ENCODE data around the gene CDIPT. TPM values are rescaled to one million over a fixed set of nuclear protein-coding genes. Genes with fewer than 3 reads are reported as not detected.

Gene CDIPT
- total RNA-seq, 1 experiment from 2014 or later, result 57.1 TPM

DNA sequence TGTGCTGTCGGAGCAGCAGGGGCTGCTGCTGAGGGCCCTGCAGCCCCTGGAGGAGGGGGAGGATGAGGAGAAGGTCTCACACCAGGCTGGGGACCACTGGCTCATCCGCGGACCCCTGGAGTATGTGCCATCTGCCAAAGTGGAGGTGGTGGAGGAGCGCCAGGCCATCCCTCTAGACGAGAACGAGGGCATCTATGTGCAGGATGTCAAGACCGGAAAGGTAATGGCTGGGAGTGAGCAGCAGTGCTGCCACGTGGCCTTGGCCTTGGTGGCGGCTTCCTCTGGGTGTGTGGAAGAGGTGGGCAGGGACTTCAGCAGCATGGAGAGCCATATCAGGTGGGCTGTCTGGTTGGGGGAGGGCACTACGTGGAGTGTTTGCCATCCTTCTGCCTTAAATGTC lies 22.8 kb downstream of the CDIPT start:
- H3K36me3 ChIP-seq (ENCODE audit: control insufficient read depth, insufficient read depth, low read length), result no peaks in the 10 kb centered on the region; the same call in 1 of the 2 replicates
- intact Hi-C loops (cut with micrococcal nuclease; ENCODE audit: unreplicated experiment), result no loop called here
- ChIA-PET POLR2A (no interaction called here), CTCF (interaction anchor here (1.3 kb wide), 1 partner anchor 8 kb away, joined by 4 read pairs; no protein-coding TSS in a partner anchor)
- Mint-ChIP-seq H3K9me3 (ENCODE audit: unreplicated experiment) (no peaks in the 10 kb centered on the region), H3K4me1 (ENCODE audit: low read depth, unreplicated experiment) (no peaks in the 10 kb centered on the region), H3K27me3 (ENCODE audit: insufficient read depth, unreplicated experiment) (no peaks in the 10 kb centered on the region), H3K36me3 (ENCODE audit: insufficient read depth, unreplicated experiment) (peaks cover 14% of the 10 kb centered on the region), H3K27ac (ENCODE audit: unreplicated experiment) (no peak overlapping the region), H3K4me3 (ENCODE audit: unreplicated experiment) (no peak overlapping the region)
- no peak overlapping the region for H3K4me3 ChIP-seq (ENCODE audit: low read depth, low read length)
- H3K4me1 ChIP-seq, result no peaks in the 10 kb centered on the region
- no peak for TF ChIP-seq CTCF (IDR thresholded peaks at IDR 0.05; ENCODE audit: insufficient read depth in 1 of 2, low read depth in 1 of 2, low read length in 1 of 2, severe bottlenecking in 1 of 2, unreplicated experiment in 1 of 2)
- H3K27me3 ChIP-seq (replicated peaks; ENCODE audit: control insufficient read depth, insufficient read depth, low read length), result no peaks in the 10 kb centered on the region
- DNase-seq, result no peak
- H3K9me3 ChIP-seq, result no peaks in the 10 kb centered on the region
- BruUV-seq (replicated peaks), result no TSS peak

GRCh38 chr16:29839822-29840221 lies 23.2 kb downstream of the CDIPT start:
- Histone ChIP-seq H3K27me3 (replicated peaks; ENCODE audit: control insufficient read depth, insufficient read depth, low read length) (no peaks in the 10 kb centered on the region), H3K36me3 (ENCODE audit: control insufficient read depth, insufficient read depth, low read length) (no peaks in the 10 kb centered on the region; the same call in 1 of the 2 replicates), H3K4me3 (ENCODE audit: low read depth, low read length) (no peak overlapping the region), H3K9me3 (no peaks in the 10 kb centered on the region), H3K4me1 (no peaks in the 10 kb centered on the region)
- H3K36me3 Mint-ChIP-seq (ENCODE audit: insufficient read depth, unreplicated experiment), result peaks cover 11% of the 10 kb centered on the region
- BruUV-seq (replicated peaks), result no TSS peak
- H3K27me3 Mint-ChIP-seq (ENCODE audit: insufficient read depth, unreplicated experiment), result no peaks in the 10 kb centered on the region
- H3K4me1 Mint-ChIP-seq (ENCODE audit: low read depth, unreplicated experiment), result no peaks in the 10 kb centered on the region
- ChIA-PET POLR2A (no interaction called here), CTCF (interaction anchor here (0.7 to 1.3 kb wide), 2 partner anchors 9 to 10 kb away, joined by 4 to 5 read pairs; no protein-coding TSS in a partner anchor)
- TF ChIP-seq CTCF (IDR thresholded peaks at IDR 0.05; ENCODE audit: insufficient read depth in 1 of 2, low read depth in 1 of 2, low read length in 1 of 2, severe bottlenecking in 1 of 2, unreplicated experiment in 1 of 2), result no peak
- intact Hi-C loops (cut with micrococcal nuclease; ENCODE audit: unreplicated experiment), result no loop called here
- H3K4me3 Mint-ChIP-seq (ENCODE audit: unreplicated experiment), result no peak overlapping the region
- DNase-seq, result no peak
- no peak overlapping the region for H3K27ac Mint-ChIP-seq (ENCODE audit: unreplicated experiment)
- no peaks in the 10 kb centered on the region for H3K9me3 Mint-ChIP-seq (ENCODE audit: unreplicated experiment)

DNA sequence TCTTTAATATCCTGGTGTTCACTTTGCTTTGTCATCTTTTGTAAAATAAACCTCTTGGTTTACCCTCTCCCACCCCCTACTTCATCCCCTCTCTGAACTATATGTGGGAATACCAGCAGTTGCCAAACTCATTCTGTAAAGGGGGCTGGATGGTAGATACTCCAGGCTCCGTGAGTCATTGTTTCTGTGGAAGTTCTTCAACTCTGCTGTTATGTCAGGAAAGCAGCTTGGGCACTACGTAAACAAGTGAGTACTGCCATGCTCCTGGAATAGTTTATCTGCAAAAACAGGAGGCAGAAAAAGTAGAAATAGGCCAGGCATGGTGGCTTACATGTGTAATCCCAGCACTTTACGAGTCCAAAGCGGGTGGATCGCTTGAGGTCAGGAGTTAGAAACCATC lies 25.2 kb downstream of the CDIPT start:
- Mint-ChIP-seq H3K27ac (ENCODE audit: unreplicated experiment) (no peak overlapping the region), H3K4me1 (ENCODE audit: low read depth, unreplicated experiment) (no peaks in the 10 kb centered on the region), H3K36me3 (ENCODE audit: insufficient read depth, unreplicated experiment) (peaks cover 15% of the 10 kb centered on the region), H3K4me3 (ENCODE audit: unreplicated experiment) (no peak overlapping the region), H3K27me3 (ENCODE audit: insufficient read depth, unreplicated experiment) (no peaks in the 10 kb centered on the region), H3K9me3 (ENCODE audit: unreplicated experiment) (no peaks in the 10 kb centered on the region)
- no peak for TF ChIP-seq CTCF (IDR thresholded peaks at IDR 0.05; ENCODE audit: insufficient read depth in 1 of 2, low read depth in 1 of 2, low read length in 1 of 2, severe bottlenecking in 1 of 2, unreplicated experiment in 1 of 2)
- Histone ChIP-seq H3K4me3 (ENCODE audit: low read depth, low read length) (no peak overlapping the region), H3K4me1 (no peaks in the 10 kb centered on the region), H3K9me3 (no peaks in the 10 kb centered on the region), H3K27me3 (replicated peaks; ENCODE audit: control insufficient read depth, insufficient read depth, low read length) (no peaks in the 10 kb centered on the region), H3K36me3 (ENCODE audit: control insufficient read depth, insufficient read depth, low read length) (peaks cover 2% of the 10 kb centered on the region; the same call in 1 of the 2 replicates)
- ChIA-PET POLR2A (no interaction called here), CTCF (no interaction called here)
- no TSS peak for BruUV-seq (replicated peaks)
- intact Hi-C loops (cut with micrococcal nuclease; ENCODE audit: unreplicated experiment), result no loop called here
- no peak for DNase-seq
